Karpas-422 (cell line): ENCODE data around the gene SLC22A23. TPM values are rescaled to one million over a fixed set of nuclear protein-coding genes. Genes with fewer than 3 reads are reported as not detected.
"Not testable (repeated sequence)": the region's sequence is repeated elsewhere in the genome, so short reads cannot be mapped to it uniquely, and the experiment has no call there.

Experiments used
- DNase-seq: peaks from one replicate; pipeline ENCODE4 v3.0.0-alpha.2; 2015
- H2AFZ ChIP-seq: fragments of 200-600 bp; sonication (generic); 2 replicates; pipeline ENCODE4 v1.6.1; 2014; ENCODE audit warnings: antibody characterized with exemption, low read length, mixed read lengths
- H3K27ac ChIP-seq: fragments of 200-600 bp; sonication (generic); 2 replicates; pipeline ENCODE4 v1.5.1; 2014; ENCODE audit warnings: mild to moderate bottlenecking, low read length, moderate library complexity
- H3K27me3 ChIP-seq: fragments of 200-600 bp; sonication (generic); 2 replicates; pipeline ENCODE4 v1.6.1; 2014; ENCODE audit warnings: low read length, mixed read lengths
- H3K36me3 ChIP-seq: fragments of 200-600 bp; sonication (generic); 2 replicates; pipeline ENCODE4 v1.6.1; 2014; ENCODE audit warnings: low read length, mixed read lengths; ENCODE audit not compliant: insufficient read depth
- H3K4me1 ChIP-seq: fragments of 200-600 bp; sonication (generic); 2 replicates; pipeline ENCODE4 v1.6.1; 2014; ENCODE audit warnings: mild to moderate bottlenecking, low read length, mixed read lengths
- H3K4me2 ChIP-seq: fragments of 200-600 bp; sonication (generic); 2 replicates; pipeline ENCODE4 v1.6.1; 2014; ENCODE audit warnings: low read length, low read depth, mild to moderate bottlenecking; ENCODE audit not compliant: poor library complexity, severe bottlenecking
- H3K4me3 ChIP-seq: fragments of 200-600 bp; sonication (generic); 2 replicates; pipeline ENCODE4 v1.5.1; 2014; ENCODE audit warnings: mild to moderate bottlenecking, antibody characterized with exemption, low read length, mixed read lengths
- H3K79me2 ChIP-seq: fragments of 200-600 bp; sonication (generic); 2 replicates; pipeline ENCODE4 v1.6.1; 2014; ENCODE audit warnings: mild to moderate bottlenecking, low read length, mixed read lengths
- H3K9ac ChIP-seq: fragments of 200-600 bp; sonication (generic); 2 replicates; pipeline ENCODE4 v1.6.0; 2014; ENCODE audit warnings: low read length
- H3K9me2 ChIP-seq: fragments of 200-600 bp; sonication (generic), shearing (Covaris generic); replicated peaks from 2 replicates; pipeline ENCODE4 v1.6.0; 2014; ENCODE audit warnings: mild to moderate bottlenecking, low read length, moderate library complexity; ENCODE audit not compliant: insufficient read depth
- H3K9me3 ChIP-seq: fragments of 300-700, 200-600 bp; sonication (generic); 2 replicates; pipeline ENCODE4 v1.6.1; 2014; ENCODE audit warnings: low read length, mixed read lengths
- H4K20me1 ChIP-seq: fragments of 200-600 bp; sonication (generic); 2 replicates; pipeline ENCODE4 v1.6.1; 2014; ENCODE audit warnings: mild to moderate bottlenecking, antibody characterized with exemption, low read length, low read depth; ENCODE audit not compliant: insufficient read depth
- total RNA-seq: library from RNA; depleted of rRNA; stranded (reverse); fragments of >200 nt; shearing (Covaris generic); gene quantifications from 2 replicates; pipeline ENCODE4 v1.2.3, GENCODE V29; 2014; ENCODE audit warnings: low replicate concordance

SLC22A23 gene
- total RNA-seq, 1 experiment from 2014 or later: not detected

GRCh38 chr6:3386374-3386857 lies 70.4 kb downstream of the SLC22A23 start:
- Histone ChIP-seq H3K9me3 (no peaks in the 10 kb centered on the region), H3K4me2 (no peak overlapping the region), H2AFZ (no peak overlapping the region), H3K27ac (no peak overlapping the region), H3K9me2 (no peaks in the 10 kb centered on the region), H3K36me3 (no peaks in the 10 kb centered on the region), H3K4me1 (no peaks in the 10 kb centered on the region), H3K9ac (no peak overlapping the region), H4K20me1 (no peaks in the 10 kb centered on the region), H3K4me3 (no peak overlapping the region), H3K27me3 (no peaks in the 10 kb centered on the region), H3K79me2 (no peaks in the 10 kb centered on the region)
- no peak for DNase-seq

GRCh38 chr6:3385660-3386151 lies 71.1 kb downstream of the SLC22A23 start:
- Histone ChIP-seq H3K36me3 (no peaks in the 10 kb centered on the region), H3K4me2 (no peak overlapping the region), H2AFZ (no peak overlapping the region), H3K9me3 (no peaks in the 10 kb centered on the region), H4K20me1 (no peaks in the 10 kb centered on the region), H3K4me3 (no peak overlapping the region), H3K4me1 (no peaks in the 10 kb centered on the region), H3K27ac (no peak overlapping the region), H3K79me2 (no peaks in the 10 kb centered on the region), H3K9ac (no peak overlapping the region), H3K27me3 (no peaks in the 10 kb centered on the region), H3K9me2 (no peaks in the 10 kb centered on the region)
- DNase-seq: no peak

GRCh38 chr6:3385181-3385580 lies 71.7 kb downstream of the SLC22A23 start:
- H3K27me3 ChIP-seq, DNase-seq, H3K4me3 ChIP-seq, H2AFZ ChIP-seq, H4K20me1 ChIP-seq, H3K9me2 ChIP-seq, H3K4me2 ChIP-seq, H3K36me3 ChIP-seq, H3K79me2 ChIP-seq, H3K9me3 ChIP-seq, H3K4me1 ChIP-seq, H3K27ac ChIP-seq, H3K9ac ChIP-seq: not testable (repeated sequence)

- no peak overlapping the region for H2AFZ ChIP-seq
- H4K20me1 ChIP-seq: no peaks in the 10 kb centered on the region
- H3K79me2 ChIP-seq: no peaks in the 10 kb centered on the region
- no peak overlapping the region for H3K9ac ChIP-seq
- no peak overlapping the region for H3K4me2 ChIP-seq
- no peaks in the 10 kb centered on the region for H3K36me3 ChIP-seq
- H3K9me3 ChIP-seq: no peaks in the 10 kb centered on the region
- no peaks in the 10 kb centered on the region for H3K27me3 ChIP-seq
- no peaks in the 10 kb centered on the region for H3K4me1 ChIP-seq
- no peaks in the 10 kb centered on the region for H3K9me2 ChIP-seq
- H3K27ac ChIP-seq: no peak overlapping the region
- no peak overlapping the region for H3K4me3 ChIP-seq
- DNase-seq: no peak
Observed at GRCh38 chr6:3384241-3385143, 72.4 kb downstream of the SLC22A23 start.

DNA sequence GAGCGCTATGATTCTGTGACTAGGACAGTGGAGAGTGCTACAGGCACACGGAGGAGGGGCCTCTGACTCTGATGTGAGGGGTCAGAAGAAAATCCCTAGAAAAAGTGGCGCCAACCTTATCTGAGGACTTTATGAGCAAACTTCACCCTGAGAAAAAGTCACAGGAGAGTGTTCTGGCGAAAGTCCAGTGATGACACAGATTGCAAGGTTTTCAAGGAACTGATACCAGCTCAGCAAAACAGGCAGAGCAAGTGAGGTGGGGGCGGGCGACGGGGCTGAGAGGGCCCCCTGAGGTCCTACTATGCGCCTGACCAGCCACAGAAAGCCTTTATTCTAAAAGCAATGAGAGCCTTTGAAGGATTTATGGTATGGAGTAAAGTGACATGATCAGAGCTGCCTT lies 73.3 kb downstream of the SLC22A23 start:
- H3K9me2 ChIP-seq: no peaks in the 10 kb centered on the region
- H3K9me3 ChIP-seq: no peaks in the 10 kb centered on the region
- no peaks in the 10 kb centered on the region for H3K36me3 ChIP-seq
- H3K27me3 ChIP-seq: no peaks in the 10 kb centered on the region
- H3K4me1 ChIP-seq: no peaks in the 10 kb centered on the region
- H3K4me3 ChIP-seq: no peak overlapping the region
- DNase-seq: no peak
- no peaks in the 10 kb centered on the region for H4K20me1 ChIP-seq
- no peak overlapping the region for H3K4me2 ChIP-seq
- no peaks in the 10 kb centered on the region for H3K79me2 ChIP-seq
- H3K9ac ChIP-seq: no peak overlapping the region
- no peak overlapping the region for H3K27ac ChIP-seq
- no peak overlapping the region for H2AFZ ChIP-seq

GRCh38 chr6:3382326-3383279 lies 74.2 kb downstream of the SLC22A23 start:
- no peak overlapping the region for H3K27ac ChIP-seq
- DNase-seq: no peak
- no peaks in the 10 kb centered on the region for H3K27me3 ChIP-seq
- H2AFZ ChIP-seq: no peak overlapping the region
- H3K36me3 ChIP-seq: no peaks in the 10 kb centered on the region
- no peaks in the 10 kb centered on the region for H3K9me2 ChIP-seq
- H3K9me3 ChIP-seq: no peaks in the 10 kb centered on the region
- H3K4me2 ChIP-seq: no peak overlapping the region
- H3K79me2 ChIP-seq: no peaks in the 10 kb centered on the region
- no peak overlapping the region for H3K9ac ChIP-seq
- no peak overlapping the region for H3K4me3 ChIP-seq
- no peaks in the 10 kb centered on the region for H4K20me1 ChIP-seq
- H3K4me1 ChIP-seq: no peaks in the 10 kb centered on the region

GRCh38 chr6:3381233-3381921 lies 75.5 kb downstream of the SLC22A23 start:
- H3K27me3 ChIP-seq: no peaks in the 10 kb centered on the region
- no peak overlapping the region for H2AFZ ChIP-seq
- H3K9ac ChIP-seq: no peak overlapping the region

More at GRCh38 chr6:3381233-3381921, 75.5 kb downstream of the SLC22A23 start:
- Histone ChIP-seq H4K20me1 (no peaks in the 10 kb centered on the region), H3K36me3 (no peaks in the 10 kb centered on the region), H3K9me3 (no peaks in the 10 kb centered on the region), H3K9me2 (no peaks in the 10 kb centered on the region), H3K27ac (no peak overlapping the region), H3K79me2 (no peaks in the 10 kb centered on the region), H3K4me1 (no peaks in the 10 kb centered on the region), H3K4me2 (no peak overlapping the region), H3K4me3 (no peak overlapping the region)
- DNase-seq: no peak
